ENCODE data around the gene OR14I1.
"Not testable (repeated sequence)": the region's sequence is repeated elsewhere in the genome, so short reads cannot be mapped to it uniquely, and the experiment has no call there.

Gene OR14I1

DNA sequence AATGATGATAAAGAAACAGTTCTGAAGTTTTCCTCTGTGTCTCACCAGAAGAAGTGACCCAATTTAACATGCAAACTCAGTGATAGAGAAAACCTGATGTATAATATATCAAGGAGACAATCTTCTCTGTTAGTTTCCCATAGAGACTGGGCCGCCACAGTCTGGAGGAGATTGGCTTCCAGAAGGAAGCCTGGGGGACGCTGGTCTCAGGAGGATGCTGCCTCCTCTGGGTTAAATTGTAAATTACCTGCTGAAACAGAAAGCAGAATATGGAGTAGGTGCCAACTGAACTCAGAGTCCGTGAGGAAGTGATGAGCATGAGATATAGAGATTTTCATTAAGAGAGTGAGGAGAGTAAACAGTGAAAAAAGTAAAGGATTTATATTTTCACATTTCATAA is 15.8 kb downstream of the OR14I1 start:
- DNase-seq: no peak

- DNase-seq: no peak
Observed at GRCh38 chr1:248681651-248682050, 20.9 kb downstream of the OR14I1 start.

GRCh38 chr1:248670003-248670402 is 32.6 kb downstream of the OR14I1 start:
- no peak for DNase-seq

GRCh38 chr1:248663453-248664328 is 38.9 kb downstream of the OR14I1 start:
- DNase-seq: not testable (repeated sequence)

DNA sequence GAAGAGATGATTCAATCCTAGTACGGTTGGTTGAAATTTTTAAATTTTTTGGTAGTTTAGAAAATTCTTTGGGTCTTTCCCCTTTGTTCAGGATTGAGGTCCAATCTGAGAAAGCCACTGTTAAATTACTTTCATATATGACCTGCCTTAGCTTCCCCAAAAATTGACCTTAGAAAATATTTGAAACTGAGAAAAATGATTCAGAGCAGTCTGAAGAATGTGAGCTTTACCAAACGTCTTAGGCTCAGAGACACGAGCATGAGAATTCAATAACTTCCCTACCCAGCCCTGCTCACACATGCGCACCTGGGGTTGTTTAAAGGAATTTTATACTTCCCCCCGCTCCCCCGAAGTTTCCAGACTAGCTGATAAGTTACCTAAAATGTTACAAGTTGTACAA is 45.8 kb downstream of the OR14I1 start:
- not testable (repeated sequence) for DNase-seq

- DNase-seq: not testable (repeated sequence)
Observed at GRCh38 chr1:248655354-248655753, 47.2 kb downstream of the OR14I1 start, which contains the start of gene OR2T27. Gene OR2T27 (minus strand): TSS chr1:248655528. CDS start chr1:248650884, 4,644 bp downstream.

All from kidney glomerular epithelial cell (primary cell).